GM21528 (cell line): ENCODE results near the gene WDR6.

Source experiments
- ATAC-seq: cut with Tn5 transposase; IDR thresholded peaks from one replicate; pipeline ENCODE4 v1.9.1; 2021; ENCODE audit warnings: mild to moderate bottlenecking, moderate library complexity; ENCODE audit not compliant: unreplicated experiment, low FRiP score

The WDR6 gene

DNA sequence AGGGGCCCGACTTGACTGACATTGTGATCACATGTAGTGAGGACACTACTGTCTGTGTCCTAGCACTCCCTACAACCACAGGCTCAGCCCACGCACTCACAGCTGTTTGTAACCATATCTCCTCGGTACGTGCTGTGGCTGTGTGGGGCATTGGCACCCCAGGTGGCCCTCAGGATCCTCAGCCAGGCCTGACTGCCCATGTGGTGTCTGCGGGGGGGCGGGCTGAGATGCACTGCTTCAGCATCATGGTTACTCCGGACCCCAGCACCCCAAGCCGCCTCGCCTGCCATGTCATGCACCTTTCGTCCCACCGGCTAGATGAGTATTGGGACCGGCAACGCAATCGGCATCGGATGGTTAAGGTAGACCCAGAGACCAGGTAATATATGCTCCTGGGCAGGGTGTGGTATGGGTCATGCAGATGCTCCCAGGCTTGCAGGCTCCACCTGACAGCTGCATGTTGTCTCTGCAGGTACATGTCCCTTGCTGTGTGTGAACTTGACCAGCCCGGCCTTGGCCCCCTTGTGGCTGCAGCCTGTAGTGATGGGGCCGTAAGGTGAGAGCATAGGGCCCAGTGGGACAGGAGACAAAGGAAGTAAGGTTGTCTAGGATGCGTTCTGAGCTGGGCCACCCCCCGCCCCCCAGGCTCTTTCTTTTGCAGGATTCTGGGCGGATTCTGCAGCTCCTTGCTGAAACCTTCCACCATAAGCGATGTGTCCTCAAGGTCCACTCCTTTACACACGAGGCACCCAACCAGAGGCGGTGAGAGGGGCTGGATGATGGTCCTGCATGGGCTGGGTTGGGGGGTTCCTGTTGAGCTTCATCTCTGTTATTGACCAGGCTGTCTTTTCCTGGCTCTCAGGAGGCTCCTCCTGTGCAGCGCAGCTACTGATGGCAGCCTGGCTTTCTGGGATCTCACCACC lies 6.8 kb downstream of the WDR6 start:
- no peak for ATAC-seq

DNA sequence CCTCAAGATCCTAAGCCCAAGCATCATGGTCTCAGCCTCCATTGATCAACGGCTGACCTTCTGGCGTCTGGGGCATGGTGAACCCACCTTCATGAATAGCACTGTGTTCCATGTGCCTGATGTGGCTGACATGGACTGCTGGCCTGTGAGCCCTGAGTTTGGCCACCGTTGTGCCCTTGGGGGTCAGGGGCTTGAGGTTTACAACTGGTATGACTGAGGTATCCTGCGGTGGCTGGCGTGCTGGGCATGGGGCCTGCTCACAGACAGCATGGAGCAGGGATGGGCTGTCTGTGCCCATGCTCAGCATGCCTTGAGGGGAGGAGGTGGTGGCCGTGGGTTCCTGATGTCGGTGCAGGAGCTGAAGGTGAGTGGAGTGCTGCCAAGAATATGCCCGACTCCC lies 7.9 kb downstream of the WDR6 start:
- ATAC-seq: no peak

DNA sequence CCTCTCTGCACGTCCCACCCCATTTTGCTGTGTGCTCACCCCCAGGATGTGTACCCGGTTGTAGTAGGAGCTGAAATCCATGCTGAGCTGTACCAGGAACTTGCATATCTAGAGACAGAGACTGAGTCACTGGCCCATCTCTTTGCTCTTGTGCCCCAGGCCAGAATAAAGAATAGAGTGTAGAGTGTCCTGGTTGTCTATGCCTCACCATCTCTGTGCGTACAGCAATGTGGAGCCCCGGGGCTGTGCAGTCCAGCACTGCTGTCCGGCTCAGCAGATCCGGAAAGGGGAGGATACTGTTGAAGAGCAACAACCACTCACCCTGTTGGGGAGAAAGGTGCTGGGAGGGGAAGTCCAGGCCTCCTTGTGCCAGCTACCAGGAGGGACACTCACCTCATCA lies 8.6 kb downstream of the WDR6 start:
- no peak for ATAC-seq

DNA sequence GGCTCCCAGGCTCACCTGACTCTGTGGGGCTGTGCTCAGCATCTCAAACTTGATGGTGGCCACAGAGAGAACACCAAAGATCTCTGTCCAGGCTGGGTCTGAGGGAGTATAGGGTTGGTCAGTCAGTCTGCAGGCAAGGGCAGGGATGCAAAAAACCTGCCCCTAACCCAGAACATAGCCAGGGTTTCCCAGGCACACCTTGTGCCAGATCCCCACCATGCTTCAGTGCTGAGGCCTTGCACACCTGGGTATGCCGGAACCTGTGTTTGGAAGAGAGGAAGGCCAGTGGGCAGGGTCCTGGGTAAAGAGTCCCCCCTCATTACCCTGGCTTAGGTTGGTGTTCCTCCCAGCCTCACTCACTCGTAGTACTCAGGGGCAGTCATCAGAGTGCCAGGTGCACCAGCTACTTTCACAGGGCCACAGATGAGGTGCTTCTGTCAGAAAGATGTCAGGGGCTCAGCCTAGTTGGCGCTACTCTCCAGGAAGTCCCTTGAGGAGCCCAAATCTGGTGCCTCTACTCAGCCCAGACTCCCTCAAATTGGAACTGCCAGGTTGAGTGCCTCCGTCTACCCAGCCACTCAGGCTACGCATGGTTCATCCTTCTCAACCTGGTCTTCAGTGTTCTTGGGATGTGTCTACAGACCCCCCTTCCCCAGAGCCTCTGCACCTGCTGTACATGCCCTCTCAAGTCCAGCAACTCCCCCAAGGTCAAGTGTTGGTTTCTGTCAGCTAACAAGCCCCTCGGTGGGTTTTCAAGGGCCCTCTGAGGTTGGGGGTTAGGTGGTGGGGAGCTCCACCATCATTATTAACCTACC lies 9.4 kb downstream of the WDR6 start:
- ATAC-seq: no peak

DNA sequence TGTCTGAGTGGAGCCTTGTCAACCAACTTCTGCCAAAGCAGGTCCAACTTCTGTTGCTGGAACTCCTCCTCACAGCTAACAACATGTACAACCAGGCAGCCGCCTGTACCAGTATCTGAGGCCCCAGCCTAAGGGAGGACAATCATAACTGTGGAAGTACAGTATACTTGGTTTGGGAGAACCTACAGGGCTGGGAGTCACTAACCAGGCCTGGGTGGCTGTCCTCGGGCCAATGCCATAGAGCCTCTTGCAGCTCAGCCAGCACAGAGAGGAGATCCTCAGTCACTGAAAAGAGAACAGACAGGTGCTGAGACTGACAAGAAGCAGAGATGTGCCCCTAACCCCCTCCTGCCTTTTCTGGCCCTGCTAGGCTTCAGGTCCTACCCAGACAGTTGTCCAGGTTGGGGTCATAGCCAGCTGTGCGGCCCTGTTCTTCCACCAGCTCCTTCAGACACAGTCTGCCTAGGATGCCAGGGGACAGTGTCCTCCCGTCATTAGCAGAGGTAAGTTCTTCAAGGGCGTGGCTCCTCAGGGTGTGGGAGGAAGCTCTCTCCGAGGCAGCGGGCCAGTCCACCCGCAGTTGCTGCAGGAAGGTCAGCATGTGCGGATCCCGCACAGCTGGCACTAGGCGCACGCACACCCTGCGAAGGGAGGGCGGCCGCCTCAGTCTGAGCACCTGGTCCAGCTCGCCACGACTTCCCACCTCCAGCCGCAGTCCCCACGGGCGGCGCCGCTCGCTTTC lies 10.2 kb downstream of the WDR6 start:
- ATAC-seq: no peak

DNA sequence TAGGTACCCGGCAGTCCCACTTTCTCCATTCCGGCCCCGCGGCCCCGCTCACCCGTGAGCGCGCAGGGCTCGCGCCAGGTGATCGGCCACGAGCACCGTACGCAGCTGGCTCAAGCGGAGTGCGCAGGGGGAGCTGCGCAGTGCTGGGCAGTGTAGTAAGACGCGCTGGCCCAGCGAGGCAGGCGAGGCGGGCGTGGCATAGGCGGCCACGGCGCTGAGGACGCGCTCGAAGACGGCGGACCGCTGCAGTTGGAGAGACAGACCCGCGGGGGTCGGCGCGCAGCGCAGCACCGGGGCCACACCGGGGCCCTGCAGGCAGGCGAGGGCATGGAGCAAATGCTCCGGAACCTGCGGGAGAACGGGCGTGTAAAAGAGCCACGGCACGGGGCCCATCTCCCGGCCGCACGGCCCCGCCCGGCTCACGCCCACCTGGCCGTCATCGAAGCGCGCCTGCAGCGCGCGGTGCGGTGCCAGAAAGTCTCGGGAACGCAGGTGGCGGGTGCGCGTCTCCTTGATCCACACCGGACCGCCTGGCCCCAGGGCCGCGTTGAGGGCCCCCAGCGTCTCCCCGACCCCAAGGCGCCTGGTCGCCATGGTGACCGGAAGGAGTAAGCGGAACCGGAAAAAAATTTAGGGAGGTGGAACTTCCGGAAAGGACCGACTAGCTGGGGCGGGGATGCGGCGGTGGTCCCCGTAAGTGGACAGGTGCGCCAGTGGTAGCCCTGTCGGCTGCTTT lies 10.9 kb downstream of the WDR6 start, which contains the start of gene DALRD3:
Gene DALRD3 (minus strand): TSS at position 610 of the 736 bp plus-strand sequence. CDS start 16 bp downstream, at position 594.
- ATAC-seq: no peak

DNA sequence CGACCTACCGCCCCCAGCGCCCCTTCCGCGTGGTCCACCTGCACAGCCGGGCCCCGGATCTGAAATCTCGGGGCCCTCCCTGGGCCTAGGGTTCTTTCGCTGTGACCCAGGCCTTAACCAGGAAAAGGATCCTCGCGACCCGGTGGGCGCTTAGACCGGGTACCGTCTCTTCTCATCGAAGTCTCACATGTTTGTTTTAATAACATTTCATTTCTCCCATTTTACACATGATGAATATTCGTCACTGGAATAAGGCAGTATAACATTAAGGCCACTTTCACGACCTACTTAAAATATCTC lies 11.5 kb downstream of the WDR6 start:
- no peak for ATAC-seq

DNA sequence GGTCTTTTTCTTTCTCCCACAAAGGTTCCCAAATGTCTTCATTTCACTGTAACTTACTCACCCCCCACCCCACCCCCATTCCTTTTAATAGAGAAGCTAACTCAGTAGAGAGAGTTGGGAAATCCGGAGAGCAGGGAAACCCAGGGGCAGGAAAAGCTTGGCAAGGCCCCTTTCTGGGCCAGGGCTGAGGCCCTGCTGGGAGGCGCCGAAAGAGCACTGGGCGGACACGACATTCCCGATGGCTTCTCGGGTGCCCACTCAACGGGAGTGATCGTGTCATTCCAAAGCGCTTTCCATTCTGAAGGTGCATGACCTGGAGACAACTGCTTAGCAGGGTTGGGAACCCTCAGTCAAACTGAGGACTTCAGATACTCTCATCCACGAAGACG lies 12.7 kb downstream of the WDR6 start:
- no peak for ATAC-seq

DNA sequence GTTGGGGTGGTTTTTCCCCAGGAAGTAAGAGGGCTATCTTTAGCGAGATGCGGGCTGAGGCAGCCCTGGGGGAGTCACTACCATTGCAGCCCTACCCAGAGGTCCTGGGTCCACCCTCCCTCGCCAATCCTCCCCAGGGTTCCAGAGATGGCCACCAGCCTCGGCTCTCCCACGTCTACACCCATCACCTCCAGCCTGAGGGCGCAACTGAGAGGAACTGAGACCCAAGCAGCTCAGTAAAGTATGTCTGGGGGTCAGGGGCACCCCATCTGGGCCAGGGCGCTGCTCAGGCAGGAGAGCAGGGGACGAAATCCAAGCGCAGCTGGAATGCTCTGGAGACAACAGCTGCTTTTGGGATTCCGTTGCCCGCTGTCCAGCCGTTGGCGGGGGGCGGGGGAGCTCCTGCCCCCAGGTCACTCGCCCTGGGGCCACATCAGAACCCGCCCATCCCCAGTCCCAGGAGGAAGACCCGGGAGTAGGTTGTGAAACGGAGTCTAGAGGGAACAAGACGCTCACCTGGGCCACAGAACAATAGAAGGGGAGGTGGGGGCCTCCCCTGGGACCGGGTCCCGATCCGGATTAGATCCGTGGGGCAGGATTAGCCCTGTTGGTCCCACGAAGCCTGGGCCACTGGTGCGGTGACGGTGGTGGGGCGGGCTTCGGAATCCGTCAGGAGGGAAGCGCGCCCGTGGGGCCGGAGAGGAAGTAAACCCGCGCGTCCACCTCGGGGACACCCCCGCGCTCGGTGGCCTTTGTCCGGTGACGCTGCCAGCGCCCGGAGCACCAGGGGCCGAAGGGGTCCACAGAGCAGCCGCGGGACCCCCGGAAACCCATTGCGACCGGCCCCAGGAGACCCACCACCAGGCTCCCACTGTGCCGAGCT lies 13.4 kb downstream of the WDR6 start:
- ATAC-seq: no peak

DNA sequence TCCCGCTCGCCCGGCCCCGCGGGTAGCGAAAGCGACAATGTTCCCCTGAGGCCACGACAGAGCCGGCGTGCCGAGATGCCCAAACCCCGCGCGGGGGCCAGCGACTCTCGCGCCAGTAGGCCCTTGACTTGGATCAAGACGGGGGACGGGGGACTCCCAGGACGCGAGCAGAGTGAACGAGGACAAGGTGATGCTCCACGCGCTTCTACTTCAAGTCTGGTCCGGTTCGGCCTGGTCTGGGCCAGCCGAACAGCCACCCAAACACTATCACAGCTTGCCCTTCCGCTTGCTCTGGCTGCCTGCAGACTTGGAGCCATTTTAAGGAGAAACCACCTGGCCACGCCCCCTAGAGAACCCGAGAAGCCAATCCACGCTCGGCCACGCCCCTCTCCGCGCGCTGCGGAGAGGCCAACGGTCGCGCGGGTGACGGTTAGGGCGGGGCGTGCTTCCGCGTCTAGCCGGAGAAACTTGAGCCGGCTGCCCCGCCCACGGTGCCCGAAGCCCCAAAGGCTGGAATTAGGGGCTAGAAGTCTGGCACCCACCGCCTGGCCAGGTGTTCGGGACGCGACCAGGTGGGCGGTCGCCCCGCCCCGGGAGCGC lies 14.1 kb downstream of the WDR6 start:
- peak; percentile 52 for ATAC-seq

DNA sequence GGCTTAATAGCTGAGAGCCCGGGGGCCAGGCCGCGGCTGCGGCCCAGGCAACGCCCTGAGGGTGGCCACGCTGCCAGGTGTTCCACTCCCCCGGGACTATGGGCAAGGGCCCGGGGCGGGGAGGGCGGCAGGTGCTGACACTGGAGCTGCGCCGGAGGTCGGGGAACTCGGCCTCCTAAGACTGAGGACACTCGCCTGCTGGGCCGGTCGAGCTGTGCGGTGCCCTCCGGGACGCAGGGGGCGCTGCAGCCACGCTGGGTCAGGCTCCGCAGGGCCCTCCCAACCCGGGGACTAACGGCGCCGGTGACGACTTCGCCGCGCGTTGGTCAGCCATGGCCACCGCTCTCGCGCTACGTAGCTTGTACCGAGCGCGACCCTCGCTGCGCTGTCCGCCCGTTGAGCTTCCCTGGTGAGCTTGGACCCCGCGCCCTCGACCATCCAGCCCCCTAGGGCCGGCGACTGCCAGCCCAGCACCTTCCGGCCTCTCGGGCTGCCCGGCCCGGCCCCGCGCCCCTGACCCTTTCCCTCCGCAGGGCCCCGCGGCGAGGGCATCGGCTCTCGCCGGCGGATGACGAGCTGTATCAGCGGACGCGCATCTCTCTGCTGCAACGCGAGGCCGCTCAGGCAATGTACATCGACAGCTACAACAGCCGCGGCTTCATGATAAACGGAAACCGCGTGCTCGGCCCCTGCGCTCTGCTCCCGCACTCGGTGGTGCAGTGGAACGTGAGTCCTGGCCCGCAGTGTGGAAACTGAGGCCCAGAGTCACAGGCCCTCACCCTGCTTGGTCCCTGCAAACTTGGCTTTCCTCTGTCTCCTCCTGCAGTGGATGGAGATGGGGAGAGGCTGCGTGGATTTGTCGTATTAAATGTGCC lies 14.9 kb downstream of the WDR6 start, which contains the start of gene NDUFAF3:
Gene NDUFAF3 (plus strand): TSS at position 309 of the 875 bp plus-strand sequence. CDS start 24 bp downstream, at position 333.
- peak; percentile 61 for ATAC-seq

DNA sequence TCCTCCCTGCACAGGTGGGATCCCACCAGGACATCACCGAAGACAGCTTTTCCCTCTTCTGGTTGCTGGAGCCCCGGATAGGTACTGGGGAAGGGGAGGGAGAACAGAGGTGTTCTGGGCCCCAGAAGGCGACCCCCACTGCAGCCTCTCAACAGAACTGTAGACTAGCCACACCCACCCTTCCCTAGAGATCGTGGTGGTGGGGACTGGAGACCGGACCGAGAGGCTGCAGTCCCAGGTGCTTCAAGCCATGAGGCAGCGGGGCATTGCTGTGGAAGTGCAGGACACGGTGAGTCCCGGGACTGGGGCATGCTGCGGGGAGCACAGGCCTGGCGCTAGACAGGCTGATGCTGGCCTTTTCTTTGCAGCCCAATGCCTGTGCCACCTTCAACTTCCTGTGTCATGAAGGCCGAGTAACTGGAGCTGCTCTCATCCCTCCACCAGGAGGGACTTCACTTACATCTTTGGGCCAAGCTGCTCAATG lies 15.5 kb downstream of the WDR6 start:
- ATAC-seq: no peak

DNA sequence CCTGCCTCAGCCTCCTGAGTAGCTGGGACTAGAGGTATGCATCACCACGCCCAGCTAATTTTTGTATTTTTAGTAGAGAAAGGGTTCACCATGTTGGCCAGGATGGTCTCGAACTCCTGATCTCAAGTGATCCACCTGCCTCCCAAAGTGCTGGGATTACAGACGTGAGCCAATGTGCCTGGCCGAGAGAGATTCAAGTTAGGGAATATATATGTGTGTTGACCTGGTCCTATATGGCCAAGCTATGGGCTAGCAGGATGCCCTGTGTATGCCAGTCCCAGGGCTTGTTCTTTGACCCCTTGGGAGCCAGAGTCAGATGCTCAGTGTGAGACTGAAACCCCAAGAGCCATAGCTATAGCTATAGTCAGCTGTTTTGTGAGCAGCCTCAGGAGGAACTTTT lies 16.6 kb downstream of the WDR6 start:
- no peak for ATAC-seq

DNA sequence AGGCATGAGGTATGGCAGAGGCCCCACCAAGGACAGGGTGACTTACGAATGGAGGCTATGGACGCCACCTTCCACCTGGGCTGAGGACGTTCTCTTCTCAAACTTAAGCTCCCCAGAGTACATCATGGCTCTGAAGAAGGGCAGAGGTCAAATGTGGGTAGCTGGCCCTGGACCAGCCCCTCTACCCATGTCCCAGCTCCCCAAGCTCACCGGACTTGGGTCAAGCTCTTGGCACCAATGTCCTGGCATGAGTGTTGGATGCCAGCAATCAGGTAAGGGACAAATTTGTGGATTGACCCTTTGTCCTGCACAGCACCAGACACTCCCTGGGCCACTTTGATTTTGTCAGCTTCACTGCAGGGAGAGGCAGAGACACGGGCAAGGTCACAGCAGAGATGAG lies 17.3 kb downstream of the WDR6 start:
- no peak for ATAC-seq

DNA sequence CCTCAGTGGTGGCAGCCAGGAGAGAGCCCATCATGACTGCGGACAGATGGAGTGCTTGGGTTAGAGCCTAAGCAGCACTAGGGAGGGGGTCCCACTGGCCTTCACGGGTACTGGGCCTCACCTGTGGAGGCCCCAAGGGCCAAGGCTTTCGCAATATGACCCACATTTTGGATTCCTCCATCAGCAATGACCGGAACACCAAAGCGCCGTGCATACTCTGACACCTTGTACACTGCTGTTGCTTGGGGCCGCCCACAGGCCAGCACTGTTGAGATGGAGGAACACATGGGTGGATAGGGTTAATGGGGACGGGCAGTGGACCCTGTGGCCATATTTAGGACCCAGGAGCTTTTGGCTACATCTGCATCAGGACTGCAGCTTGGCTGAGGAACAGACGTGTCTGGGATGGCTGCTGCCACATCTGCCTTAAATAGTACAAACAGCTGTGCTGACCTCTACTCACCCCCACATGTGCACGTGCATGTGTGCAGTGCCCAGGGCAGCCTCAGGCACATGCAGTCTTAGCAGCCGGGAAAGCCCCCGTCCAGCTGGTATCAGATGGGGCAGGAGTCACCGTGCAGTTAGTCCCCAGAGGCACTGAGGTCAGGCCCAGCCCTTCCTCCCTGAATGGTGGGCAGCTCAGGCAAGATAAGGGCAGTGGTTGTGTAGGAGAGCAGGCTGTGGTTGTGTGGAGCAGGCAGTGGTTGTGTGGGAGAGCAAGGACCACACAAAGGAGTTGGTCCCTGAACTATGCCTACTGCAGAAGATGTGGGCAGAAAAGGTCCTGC lies 18.0 kb downstream of the WDR6 start:
- ATAC-seq: no peak

DNA sequence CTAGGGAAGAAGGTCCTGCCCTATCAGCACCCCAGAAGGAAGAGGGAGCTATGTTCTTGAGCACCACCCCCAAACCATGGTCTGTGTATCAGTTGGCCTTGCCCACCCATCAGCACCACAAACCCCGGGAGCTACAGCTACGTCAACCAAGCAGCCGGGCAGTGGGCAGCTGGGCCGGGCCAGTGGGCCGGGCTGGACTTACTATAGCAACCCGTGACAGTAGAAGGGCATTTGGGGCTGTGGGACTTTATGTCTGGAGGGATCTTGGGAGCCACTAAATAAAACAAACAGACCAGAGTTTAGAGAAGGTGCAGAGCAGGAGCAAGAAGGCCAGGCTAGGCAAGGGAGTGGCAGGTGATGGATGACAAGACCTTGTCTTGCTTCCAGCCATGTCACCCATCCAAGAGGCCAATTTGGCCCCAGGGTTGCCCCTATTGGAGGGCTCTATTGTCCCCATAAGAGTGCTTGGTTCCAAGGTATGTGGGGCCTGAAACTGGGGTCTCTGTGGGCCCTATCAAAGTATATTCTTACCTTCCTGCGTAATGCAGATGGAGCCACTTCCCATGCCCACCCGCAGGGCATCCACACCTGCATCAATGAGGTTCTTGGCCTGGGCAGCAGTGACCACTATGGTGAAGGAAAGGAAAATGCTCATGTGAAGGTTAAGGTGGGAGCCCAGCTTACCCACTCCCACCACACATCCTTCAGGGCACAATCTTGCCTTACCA lies 18.8 kb downstream of the WDR6 start:
- no peak for ATAC-seq
